Kidney (tissue), 11 donors: ENCODE data around the gene ZFP14. TPM values are rescaled to one million over a fixed set of nuclear protein-coding genes. Genes with fewer than 3 reads are reported as not detected.
A peak's percentile ranks its signal among the peaks of the same experiment; 100 is the strongest.
"Not testable (repeated sequence)": the region's sequence is repeated elsewhere in the genome, so short reads cannot be mapped to it uniquely, and the experiment has no call there.

Experiments used
- DNase-seq, 5 donors: peaks; one replicate each; pipeline ENCODE4 v3.0.0-alpha.2; 2013 to 2020
- FAIRE-seq: peaks from 2 replicates; lab custom pipeline; 2012; peaks lifted over from hg19 to GRCh38; lab: Jason Lieb, UNC
- H3K27ac ChIP-seq, 2 donors: one replicate each; pipeline ENCODE4 v1.7.0; 2013; ENCODE audit warnings: low read depth in 2 of 2, low read length in 2 of 2, inconsistent platforms in 1 of 2
- H3K27me3 ChIP-seq: one replicate; pipeline ENCODE4 v1.7.1; 2013; ENCODE audit warnings: low read length, inconsistent platforms; ENCODE audit not compliant: control insufficient read depth, insufficient read depth
- H3K36me3 ChIP-seq, 3 donors: one replicate each; pipeline versions ENCODE4 v1.7.0 to v1.7.1; 2013; ENCODE audit warnings: low read length in 3 of 3, control low read depth in 1 of 3, inconsistent platforms in 1 of 3; ENCODE audit not compliant: insufficient read depth in 3 of 3, control insufficient read depth in 2 of 3
- H3K4me1 ChIP-seq, 3 donors: one replicate each; pipeline versions ENCODE4 v1.7.0 to v1.7.1; 2013; ENCODE audit warnings: low read length in 3 of 3, inconsistent platforms in 1 of 3, low read depth in 1 of 3; ENCODE audit not compliant: control insufficient read depth in 2 of 3, insufficient read depth in 2 of 3
- H3K4me3 ChIP-seq, 3 donors: one replicate each; pipeline versions ENCODE4 v1.7.0 to v1.8.1; 2013; ENCODE audit warnings: low read length in 3 of 3, control low read depth in 1 of 3, inconsistent platforms in 1 of 3
- H3K9ac ChIP-seq, 3 donors: one replicate each; pipeline versions ENCODE4 v1.7.0 to v1.7.1; 2013; ENCODE audit warnings: low read length in 3 of 3, control low read depth in 1 of 3, inconsistent platforms in 1 of 3
- H3K9me3 ChIP-seq, 3 donors: one replicate each; pipeline versions ENCODE4 v1.7.0 to v1.7.1; 2013; ENCODE audit warnings: low read length in 3 of 3, control low read depth in 1 of 3, inconsistent platforms in 1 of 3; ENCODE audit not compliant: control insufficient read depth in 2 of 3, insufficient read depth in 1 of 3
- intact Hi-C: fragments of 100-400 bp; cut with DNase I; formaldehyde crosslinking; loops from one replicate; pipeline ENCODE4 v1.11.1; 2022
- polyA plus RNA-seq: library from polyadenylated mRNA; stranded (reverse); fragments of 350-450 nt; fragmentation: Illumina TruSeq; extraction: RNeasy Lipid Tissue Mini Kit (QIAGEN cat#74804); gene quantifications from one replicate; pipeline ENCODE4 v1.2.3, GENCODE V29; 2014; ENCODE audit warnings: low read depth, low replicate concordance; ENCODE audit not compliant: insufficient read depth
- total RNA-seq: library from RNA; stranded (reverse); fragmentation: NEBNext Ultra II Directional; extraction: Animal tissue kit (Norgen Biotek cat#: 25700); gene quantifications from one replicate; pipeline ENCODE4 v1.2.1, GENCODE V29; 2021
- donor health status: control.
- donor health status: control.
- donor health status: DM: yes; HTN: yes; CAD: no.
- donor health status: Normal renal cell carcinoma (clear cell type).

ZFP14 gene
- total and polyA plus RNA-seq, 2 donors from 2014 or later = 4.3 to 7.3 TPM

DNA sequence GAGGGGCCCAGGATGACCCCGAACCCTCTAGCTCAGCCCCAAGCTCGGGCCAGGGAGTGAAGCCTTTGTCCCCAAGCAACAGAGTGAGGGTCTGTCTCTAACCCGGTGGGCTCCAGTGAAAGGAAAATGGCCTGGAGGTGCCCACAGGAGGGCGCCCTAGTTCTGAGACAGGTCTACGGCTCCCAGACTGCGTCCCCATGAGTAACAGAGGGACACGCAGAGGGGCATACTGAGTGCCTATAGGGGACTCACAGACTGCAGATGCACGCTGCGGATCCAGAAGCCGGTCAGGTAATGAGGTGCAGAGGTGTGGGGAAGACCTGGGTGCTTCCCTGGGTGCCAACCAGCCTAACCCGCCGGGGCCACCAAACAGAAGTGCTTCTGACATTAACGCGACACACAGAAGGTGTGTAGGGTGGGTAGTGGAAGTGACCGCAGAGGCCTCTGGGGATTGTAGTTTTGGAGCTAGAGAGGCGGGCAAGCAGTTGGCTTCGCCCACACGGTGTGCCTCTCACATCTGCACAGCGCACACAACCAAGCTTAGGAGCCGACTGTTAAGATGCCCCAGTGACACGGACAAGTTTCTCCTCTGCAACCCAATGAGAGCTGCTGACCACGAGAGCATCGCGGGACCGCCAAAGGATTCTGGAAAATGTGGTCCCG, 67.8 kb downstream of the ZFP14 start:
- FAIRE-seq, H3K36me3 ChIP-seq, H3K27ac ChIP-seq, H3K4me3 ChIP-seq, H3K9ac ChIP-seq, DNase-seq, H3K27me3 ChIP-seq, H3K4me1 ChIP-seq, intact Hi-C loops, H3K9me3 ChIP-seq: not testable (repeated sequence)

DNA sequence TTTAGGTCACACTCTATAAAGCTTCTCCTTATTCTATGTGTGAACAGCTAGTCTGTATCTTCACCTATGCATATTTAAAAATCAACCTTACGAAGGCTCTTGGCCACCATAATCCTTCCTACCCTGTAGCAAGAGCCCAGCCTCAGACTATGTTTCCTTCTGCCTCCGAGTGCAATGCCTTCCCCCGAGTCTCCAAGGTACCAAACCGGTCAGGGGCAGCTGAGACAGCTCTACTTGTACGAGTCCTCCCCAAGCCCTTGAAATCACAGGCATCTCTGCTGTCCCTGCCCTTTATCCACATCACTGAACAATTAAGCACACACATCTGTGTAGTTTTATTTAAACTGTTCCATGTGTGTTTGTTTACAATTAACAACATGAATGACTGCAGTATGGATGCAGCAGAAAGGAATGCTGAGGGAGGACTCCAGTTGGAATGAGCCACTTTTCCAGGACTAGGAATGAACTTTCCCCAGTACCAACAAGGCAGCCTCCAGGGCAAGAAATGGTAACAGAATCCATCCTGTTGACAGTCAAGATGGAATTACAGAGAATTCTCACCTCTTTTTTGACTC, 68.5 kb downstream of the ZFP14 start:
- H3K27me3 ChIP-seq, H3K9ac ChIP-seq, intact Hi-C loops, H3K4me1 ChIP-seq, FAIRE-seq, H3K9me3 ChIP-seq, H3K27ac ChIP-seq, DNase-seq, H3K4me3 ChIP-seq, H3K36me3 ChIP-seq: not testable (repeated sequence)

DNA sequence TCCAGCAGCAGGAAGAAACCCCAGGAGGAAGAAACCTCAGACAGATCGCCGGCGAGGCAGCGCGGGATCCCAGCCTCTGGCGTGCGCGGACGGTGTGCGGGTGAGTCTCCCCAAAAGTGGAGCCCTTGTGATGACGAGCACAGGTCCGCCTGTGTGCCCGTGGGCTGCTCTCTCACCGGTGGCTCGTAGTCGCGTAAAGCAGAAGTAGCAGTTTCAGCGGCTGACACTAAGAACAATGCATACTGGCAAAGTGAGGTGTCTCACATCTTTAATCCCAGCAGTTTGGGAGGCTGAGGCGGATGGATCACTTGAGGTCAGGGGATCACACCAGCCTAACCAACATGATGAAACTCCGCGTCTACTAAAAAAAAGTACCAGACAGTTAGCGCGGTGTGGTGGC, 69.2 kb downstream of the ZFP14 start:
- intact Hi-C loops, FAIRE-seq, H3K4me3 ChIP-seq, H3K4me1 ChIP-seq, H3K9ac ChIP-seq, H3K36me3 ChIP-seq, H3K27ac ChIP-seq, H3K9me3 ChIP-seq, H3K27me3 ChIP-seq, DNase-seq: not testable (repeated sequence)

DNA sequence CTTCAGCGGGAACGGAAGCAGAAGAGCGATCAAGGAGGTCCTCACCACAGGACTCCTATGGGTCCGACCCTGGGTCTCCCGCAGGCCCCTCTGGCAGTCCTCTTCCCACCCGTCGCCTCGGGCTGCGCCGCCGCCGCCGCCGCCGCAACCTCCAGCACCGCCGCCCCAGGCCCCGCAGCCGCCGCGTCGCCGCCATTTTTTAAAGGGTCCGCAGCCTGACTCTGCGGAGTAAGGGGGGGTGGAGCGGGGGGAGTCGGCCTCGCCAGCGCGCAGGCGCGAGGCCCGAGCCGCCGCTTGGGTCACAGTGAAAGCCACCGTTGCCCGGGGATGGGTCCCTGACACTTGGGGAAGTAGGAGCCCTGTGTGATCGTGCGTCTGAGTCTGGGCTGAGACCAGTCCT, 69.7 kb downstream of the ZFP14 start:
- H3K4me3 ChIP-seq, intact Hi-C loops, H3K9me3 ChIP-seq, H3K4me1 ChIP-seq, H3K36me3 ChIP-seq, FAIRE-seq, H3K9ac ChIP-seq, H3K27ac ChIP-seq, H3K27me3 ChIP-seq: not testable (repeated sequence)
- DNase-seq = peak in 1 of 5 donors; percentile 12

DNA sequence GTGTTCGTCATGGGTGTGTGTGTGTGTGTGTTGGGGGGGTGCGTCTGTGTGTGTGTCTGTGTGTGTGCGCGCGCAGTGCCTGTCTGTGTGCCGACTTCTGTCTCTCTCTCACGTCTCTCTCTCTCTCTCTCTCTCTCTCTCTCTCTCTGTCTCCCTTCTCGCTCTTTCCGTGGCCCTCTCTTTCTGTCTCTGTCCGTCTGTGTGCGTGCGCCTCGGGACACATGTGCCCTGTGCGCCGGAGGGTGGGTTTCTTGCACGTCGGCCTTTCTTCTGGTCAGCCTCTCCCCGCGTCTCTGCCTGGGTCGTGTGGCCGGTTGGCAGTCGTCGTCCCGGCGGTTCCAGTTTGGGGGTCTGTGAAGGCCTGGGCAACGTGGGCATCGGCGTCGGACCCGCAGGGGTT, 86.7 kb downstream of the ZFP14 start:
- intact Hi-C loops, H3K9me3 ChIP-seq, H3K9ac ChIP-seq, H3K4me1 ChIP-seq, DNase-seq, H3K36me3 ChIP-seq, FAIRE-seq, H3K27ac ChIP-seq, H3K27me3 ChIP-seq, H3K4me3 ChIP-seq: not testable (repeated sequence)

Other genes starting within 250 kb of the ZFP14 start
- 861 TPM for gene CAPNS1, start 239.1 kb downstream of the ZFP14 start, total RNA-seq
- gene CAPNS1, start 239.1 kb downstream of the ZFP14 start, polyA plus RNA-seq = 1,098 TPM
- gene COX7A1, start 226.8 kb downstream of the ZFP14 start, total RNA-seq = 56.2 TPM
- 199 TPM for gene COX7A1, start 226.8 kb downstream of the ZFP14 start, polyA plus RNA-seq
- gene ZNF565, start 164.5 kb downstream of the ZFP14 start, total RNA-seq = 4.6 TPM
- gene ZNF565, start 164.5 kb downstream of the ZFP14 start, polyA plus RNA-seq = 1.5 TPM
- gene ZNF146, start 164.1 kb downstream of the ZFP14 start, total RNA-seq = 50.8 TPM
- 21.0 TPM for gene ZNF146, start 164.1 kb downstream of the ZFP14 start, polyA plus RNA-seq
- gene ZFP82, start 39.4 kb upstream of the ZFP14 start, total RNA-seq = 7.9 TPM
- gene ZFP82, start 39.4 kb upstream of the ZFP14 start, polyA plus RNA-seq = 4.5 TPM
- 13.0 TPM for gene ZNF566, start 110.4 kb upstream of the ZFP14 start, total RNA-seq
- gene ZNF566, start 110.4 kb upstream of the ZFP14 start, polyA plus RNA-seq = 4.6 TPM
- gene ZNF260, start 149.1 kb upstream of the ZFP14 start, total RNA-seq = 12.8 TPM
- gene ZNF260, start 149.1 kb upstream of the ZFP14 start, polyA plus RNA-seq = 5.4 TPM
- 17.0 TPM for gene ZNF529, start 194.1 kb upstream of the ZFP14 start, total RNA-seq
- gene ZNF529, start 194.1 kb upstream of the ZFP14 start, polyA plus RNA-seq = 4.1 TPM
- gene ZNF382, start 226.1 kb upstream of the ZFP14 start, total RNA-seq = 11.0 TPM
- gene ZNF382, start 226.1 kb upstream of the ZFP14 start, polyA plus RNA-seq = 1.8 TPM